Fibroblast of lung (primary cell): Measurements from ENCODE around the gene OCA2. TPM values are rescaled to one million over a fixed set of nuclear protein-coding genes. Genes with fewer than 3 reads are reported as not detected.

Experiments
- DNase-seq, 2 donors: peaks; one replicate each; pipeline versions ENCODE4 v3.0.0 to v3.0.0-alpha.2; 2010; ENCODE audit warnings: low read depth in 2 of 2
- H2AFZ ChIP-seq: 2 replicates; pipeline ENCODE4 v1.5.1; 2012; ENCODE audit warnings: low read length, control low read depth, inconsistent platforms
- H3K27ac ChIP-seq: 2 replicates; pipeline ENCODE4 v1.5.1; 2011; ENCODE audit warnings: low read length, control low read depth; ENCODE audit not compliant: insufficient read depth
- H3K27me3 ChIP-seq: 2 replicates; pipeline ENCODE4 v1.5.1; 2011; ENCODE audit warnings: mild to moderate bottlenecking, low read length; ENCODE audit not compliant: control insufficient read depth, insufficient read depth
- H3K36me3 ChIP-seq: 2 replicates; pipeline ENCODE4 v1.5.1; 2011; ENCODE audit warnings: low read length; ENCODE audit not compliant: control insufficient read depth, insufficient read depth
- H3K4me1 ChIP-seq: 2 replicates; pipeline ENCODE4 v1.5.1; 2011; ENCODE audit warnings: low read length; ENCODE audit not compliant: control insufficient read depth, insufficient read depth; ENCODE audit errors: extremely low read depth
- H3K4me2 ChIP-seq: 2 replicates; pipeline ENCODE4 v1.5.1; 2011; ENCODE audit warnings: low read length, control low read depth; ENCODE audit not compliant: insufficient read depth; ENCODE audit errors: extremely low read depth
- H3K4me3 ChIP-seq, 4 experiments: fragments of 200-600 bp in 1 of 4; sonication (generic) in 1 of 4; replicated peaks in 1 of 4; 2 replicates each; pipeline ENCODE4 v1.5.1; 2011 to 2016; ENCODE audit warnings: low read length in 4 of 4, low read depth in 3 of 4, mild to moderate bottlenecking in 3 of 4, control low read depth in 2 of 4, inconsistent platforms in 1 of 4, mixed read lengths in 1 of 4; ENCODE audit not compliant: insufficient read depth in 1 of 4; ENCODE audit errors: control extremely low read depth in 1 of 4
- H3K79me2 ChIP-seq: 2 replicates; pipeline ENCODE4 v1.5.1; 2012; ENCODE audit warnings: mild to moderate bottlenecking, low read length, inconsistent platforms; ENCODE audit not compliant: control insufficient read depth, insufficient read depth
- H3K9ac ChIP-seq: 2 replicates; pipeline ENCODE4 v1.5.1; 2011; ENCODE audit warnings: mild to moderate bottlenecking, low read length, control low read depth; ENCODE audit not compliant: insufficient read depth
- H3K9me3 ChIP-seq: 2 replicates; pipeline ENCODE4 v1.5.1; 2012; ENCODE audit warnings: low read depth, low read length; ENCODE audit not compliant: control insufficient read depth, insufficient read depth
- H4K20me1 ChIP-seq: 2 replicates; pipeline ENCODE4 v1.5.1; 2011; ENCODE audit warnings: low read length; ENCODE audit not compliant: control insufficient read depth, insufficient read depth; ENCODE audit errors: extremely low read depth
- CTCF ChIP-seq, 2 donors: IDR thresholded peaks in 1 of 2; conservative IDR thresholded peaks in 1 of 2; 1 replicate in 1 of 2; 2 replicates in 1 of 2; pipeline ENCODE4 v1.5.1; 2011 to 2012; ENCODE audit warnings: low read length in 2 of 2, control low read depth in 1 of 2, inconsistent platforms in 1 of 2, low read depth in 1 of 2, mild to moderate bottlenecking in 1 of 2
- EZH2 ChIP-seq: IDR thresholded peaks from 2 replicates; pipeline ENCODE4 v1.5.1; 2012; ENCODE audit warnings: low read length, control low read depth, mild to moderate bottlenecking; ENCODE audit errors: missing control alignments
- polyA plus RNA-seq, 2 donors: library from polyadenylated mRNA; depleted of rRNA in 1 of 2; stranded (reverse) in 1 of 2; unstranded in 1 of 2; fragments of >200 nt; gene quantifications; 2 replicates each; pipeline ENCODE4 v1.2.1, GENCODE V29; 2011 to 2012; ENCODE audit warnings: missing spikeins in 1 of 2
- total RNA-seq: library from RNA; depleted of rRNA; stranded (reverse); fragments of >200 nt; gene quantifications from 2 replicates; pipeline ENCODE4 v1.2.1, GENCODE V29; 2014

OCA2 gene
- total and polyA plus RNA-seq, 2 donors (not counting 1 experiment from before 2014, with no cell fraction given) = not detected

- TF ChIP-seq CTCF (conservative IDR thresholded peaks at IDR 0.05 in 1 of 2, IDR thresholded peaks at IDR 0.05 in 1 of 2; ENCODE audit: low read depth in 1 of 2, low read length in 2 of 2) (peak; percentile 77 to 86), EZH2 (no peak)
- H4K20me1 ChIP-seq = no peaks in the 10 kb centered on the region
- H3K27ac ChIP-seq = no peak overlapping the region
- no peaks in the 10 kb centered on the region for H3K4me1 ChIP-seq
- H3K79me2 ChIP-seq = no peaks in the 10 kb centered on the region
- no peak overlapping the region for H3K4me3 ChIP-seq
- H3K9ac ChIP-seq = no peak overlapping the region
- H3K9me3 ChIP-seq = no peaks in the 10 kb centered on the region
- H3K36me3 ChIP-seq = no peaks in the 10 kb centered on the region
- no peak overlapping the region for H2AFZ ChIP-seq
- no peak overlapping the region for H3K4me2 ChIP-seq
- DNase-seq = peak; percentile 37 to 47
- no peaks in the 10 kb centered on the region for H3K27me3 ChIP-seq
Observed at GRCh38 chr15:28086175-28086703, 12.9 kb downstream of the OCA2 start.

- H4K20me1 ChIP-seq = no peaks in the 10 kb centered on the region
- no peak overlapping the region for H3K4me3 ChIP-seq
- no peaks in the 10 kb centered on the region for H3K9me3 ChIP-seq
- no peaks in the 10 kb centered on the region for H3K79me2 ChIP-seq
- H3K27me3 ChIP-seq = no peaks in the 10 kb centered on the region
- TF ChIP-seq CTCF (conservative IDR thresholded peaks at IDR 0.05 in 1 of 2, IDR thresholded peaks at IDR 0.05 in 1 of 2; ENCODE audit: low read depth in 1 of 2, low read length in 2 of 2) = peak in 1 of 2 donors; percentile 3
- no peak for TF ChIP-seq EZH2
- H2AFZ ChIP-seq = no peak overlapping the region
- H3K36me3 ChIP-seq = no peaks in the 10 kb centered on the region
- H3K27ac ChIP-seq = no peak overlapping the region
- DNase-seq = no peak
- H3K4me1 ChIP-seq = no peaks in the 10 kb centered on the region
- no peak overlapping the region for H3K9ac ChIP-seq
- no peak overlapping the region for H3K4me2 ChIP-seq
Observed at GRCh38 chr15:28085489-28086174, 13.5 kb downstream of the OCA2 start.

GRCh38 chr15:28084547-28084946 lies 14.6 kb downstream of the OCA2 start:
- Histone ChIP-seq H3K36me3 (no peaks in the 10 kb centered on the region), H3K4me1 (no peaks in the 10 kb centered on the region), H4K20me1 (no peaks in the 10 kb centered on the region), H2AFZ (no peak overlapping the region), H3K9me3 (no peaks in the 10 kb centered on the region), H3K9ac (no peak overlapping the region), H3K79me2 (no peaks in the 10 kb centered on the region), H3K27ac (no peak overlapping the region), H3K4me2 (no peak overlapping the region), H3K27me3 (no peaks in the 10 kb centered on the region), H3K4me3 (no peak overlapping the region)
- DNase-seq = peak in 1 of 2 donors; percentile 17
- TF ChIP-seq CTCF (conservative IDR thresholded peaks at IDR 0.05 in 1 of 2, IDR thresholded peaks at IDR 0.05 in 1 of 2; ENCODE audit: low read depth in 1 of 2, low read length in 2 of 2) (no peak), EZH2 (no peak)
